H9 (cell line): ENCODE measurements around the gene GGCX. TPM values are rescaled to one million over a fixed set of nuclear protein-coding genes. Genes with fewer than 3 reads are reported as not detected.
A peak's percentile ranks its signal among the peaks of the same experiment; 100 is the strongest.

Source experiments
- DNase-seq: peaks from one replicate; pipeline ENCODE4 v3.0.0-alpha.2; 2017
- H2AFZ ChIP-seq: one replicate; pipeline ENCODE4 v1.6.1; 2013; ENCODE audit warnings: mild to moderate bottlenecking, low read length, control low read depth, moderate library complexity
- H2AK5ac ChIP-seq: 2 replicates; pipeline ENCODE4 v1.6.1; 2013; ENCODE audit warnings: low read length, control low read depth, mixed read lengths; ENCODE audit not compliant: insufficient read length
- H2BK120ac ChIP-seq: one replicate; pipeline ENCODE4 v1.6.1; 2013; ENCODE audit warnings: low read depth, mild to moderate bottlenecking, low read length, control low read depth, inconsistent platforms; ENCODE audit not compliant: poor library complexity, severe bottlenecking
- H2BK12ac ChIP-seq: 2 replicates; pipeline ENCODE4 v1.6.1; 2013; ENCODE audit warnings: low read length, control low read depth, mixed read lengths, low read depth; ENCODE audit not compliant: insufficient read length
- H2BK15ac ChIP-seq: 2 replicates; pipeline ENCODE4 v1.6.1; 2013; ENCODE audit warnings: low read depth, low read length, control low read depth
- H2BK20ac ChIP-seq: one replicate; pipeline ENCODE4 v1.6.1; 2013; ENCODE audit warnings: low read depth, mild to moderate bottlenecking, low read length, control low read depth, inconsistent platforms; ENCODE audit not compliant: poor library complexity, severe bottlenecking
- H2BK5ac ChIP-seq: 2 replicates; pipeline ENCODE4 v1.6.1; 2013; ENCODE audit warnings: low read length, control low read depth, mixed read lengths; ENCODE audit not compliant: insufficient read length
- H3K14ac ChIP-seq: 2 replicates; pipeline ENCODE4 v1.6.1; 2013; ENCODE audit warnings: low read length, control low read depth; ENCODE audit not compliant: insufficient read depth
- H3K18ac ChIP-seq: 2 replicates; pipeline ENCODE4 v1.6.1; 2013; ENCODE audit warnings: low read depth, mild to moderate bottlenecking, mixed read lengths, low read length, control low read depth; ENCODE audit not compliant: insufficient read length
- H3K23ac ChIP-seq: 2 replicates; pipeline ENCODE4 v1.6.1; 2013; ENCODE audit warnings: low read length, control low read depth, mixed read lengths, low read depth; ENCODE audit not compliant: insufficient read length
- H3K23me2 ChIP-seq: 2 replicates; pipeline ENCODE4 v1.6.1; 2013; ENCODE audit warnings: low read depth, mild to moderate bottlenecking, mixed read lengths, low read length, control low read depth; ENCODE audit not compliant: insufficient read length, poor library complexity, severe bottlenecking
- H3K27ac ChIP-seq: 2 replicates; pipeline ENCODE4 v1.5.1; 2013; ENCODE audit warnings: low read length, control low read depth, mixed read lengths, low read depth; ENCODE audit not compliant: insufficient read length
- H3K27me3 ChIP-seq: 2 replicates; pipeline ENCODE4 v1.6.1; 2013; ENCODE audit warnings: low read length, control low read depth, inconsistent platforms; ENCODE audit not compliant: insufficient read depth
- H3K4ac ChIP-seq: 2 replicates; pipeline ENCODE4 v1.6.1; 2013; ENCODE audit warnings: low read depth, mild to moderate bottlenecking, control low read depth, inconsistent platforms, low read length, moderate library complexity
- H3K4me1 ChIP-seq: 2 replicates; pipeline ENCODE4 v1.6.1; 2013; ENCODE audit warnings: low read length, control low read depth, inconsistent platforms; ENCODE audit not compliant: insufficient read depth
- H3K4me2 ChIP-seq: 2 replicates; pipeline ENCODE4 v1.6.1; 2013; ENCODE audit warnings: low read length, control low read depth, mixed read lengths; ENCODE audit not compliant: insufficient read length, insufficient read depth
- H3K56ac ChIP-seq: 2 replicates; pipeline ENCODE4 v1.6.1; 2013; ENCODE audit warnings: low read depth, mild to moderate bottlenecking, mixed read lengths, low read length, control low read depth; ENCODE audit not compliant: insufficient read length
- H3K79me1 ChIP-seq: 2 replicates; pipeline ENCODE4 v1.6.1; 2013; ENCODE audit warnings: low read depth, mild to moderate bottlenecking, moderate library complexity, low read length, control low read depth, inconsistent platforms; ENCODE audit not compliant: insufficient read depth, poor library complexity, severe bottlenecking
- H3K79me2 ChIP-seq: 2 replicates; pipeline ENCODE4 v1.6.1; 2013; ENCODE audit warnings: low read length, control low read depth, inconsistent platforms; ENCODE audit not compliant: insufficient read depth
- H3K9ac ChIP-seq: 2 replicates; pipeline ENCODE4 v1.6.1; 2013; ENCODE audit warnings: low read length, control low read depth, mixed read lengths; ENCODE audit not compliant: insufficient read length; ENCODE audit errors: extremely low read depth
- H3K9me3 ChIP-seq: one replicate; pipeline ENCODE4 v1.6.1; 2013; ENCODE audit warnings: low read depth, low read length, inconsistent platforms; ENCODE audit not compliant: control insufficient read depth
- H3T11ph ChIP-seq: one replicate; pipeline ENCODE4 v1.6.1; 2013; ENCODE audit warnings: mild to moderate bottlenecking, low read length, control low read depth, inconsistent platforms
- H4K20me1 ChIP-seq: one replicate; pipeline ENCODE4 v1.6.1; 2013; ENCODE audit not compliant: control insufficient read depth, insufficient read length, insufficient read depth
- H4K5ac ChIP-seq: 2 replicates; pipeline ENCODE4 v1.6.1; 2013; ENCODE audit warnings: low read depth, mild to moderate bottlenecking, mixed read lengths, low read length, control low read depth; ENCODE audit not compliant: insufficient read length
- H4K8ac ChIP-seq: replicated peaks from 2 replicates; pipeline ENCODE4 v1.6.1; 2013; ENCODE audit warnings: low read length, control low read depth, mixed read lengths, low read depth; ENCODE audit not compliant: insufficient read length
- H4K91ac ChIP-seq: 2 replicates; pipeline ENCODE4 v1.6.1; 2013; ENCODE audit warnings: low read depth, mild to moderate bottlenecking, moderate library complexity, mixed read lengths, low read length, control low read depth; ENCODE audit not compliant: insufficient read length
- H3K27ac Mint-ChIP-seq, 3 experiments: 2 replicates in 2 of 3; 3 replicates in 1 of 3; pipeline ENCODE4 v1.8.0; 2020 to 2021; ENCODE audit warnings: mixed read lengths in 3 of 3, mild to moderate bottlenecking in 1 of 3, moderate library complexity in 1 of 3
- H3K27me3 Mint-ChIP-seq: 2 replicates; pipeline ENCODE4 v1.8.0; 2021; ENCODE audit warnings: low read depth, mild to moderate bottlenecking, moderate library complexity, mixed read lengths
- H3K36me3 Mint-ChIP-seq, 3 experiments: 2 replicates in 2 of 3; 3 replicates in 1 of 3; pipeline ENCODE4 v1.8.0; 2020 to 2021; ENCODE audit warnings: low read depth in 3 of 3, mixed read lengths in 3 of 3; ENCODE audit not compliant: insufficient read depth in 1 of 3
- H3K4me1 Mint-ChIP-seq, 2 experiments: 2 replicates each; pipeline ENCODE4 v1.8.0; 2020; ENCODE audit warnings: mixed read lengths in 2 of 2
- H3K4me3 Mint-ChIP-seq, 2 experiments: 2 replicates in 1 of 2; 3 replicates in 1 of 2; pipeline ENCODE4 v1.8.0; 2020 to 2021; ENCODE audit warnings: mild to moderate bottlenecking in 2 of 2, mixed read lengths in 2 of 2, moderate library complexity in 1 of 2
- H3K9me3 Mint-ChIP-seq, 2 experiments: 2 replicates in 1 of 2; 3 replicates in 1 of 2; pipeline ENCODE4 v1.8.0; 2020; ENCODE audit warnings: mild to moderate bottlenecking in 2 of 2, mixed read lengths in 2 of 2, moderate library complexity in 1 of 2
- WGBS: extraction: QIAGEN DNeasy Blood & Tissue Kit; methylation state at CpG from one replicate; pipeline ENCODE4 v1.1.7; 2013; ENCODE audit warnings: missing lambda C conversion rate, low lambda C conversion rate, mixed read lengths; ENCODE audit not compliant: insufficient read length; ENCODE audit errors: extremely low coverage; 5-methylcytosine and 5-hydroxymethylcytosine counted together
- total RNA-seq: library from RNA; stranded (reverse); gene quantifications from 2 replicates; pipeline ENCODE4 v1.2.1, GENCODE V29; 2021
- TF ChIP-seq, protein P1 (sequence below): fragments of 200-600 bp; sonication (generic); conservative IDR thresholded peaks from 3 replicates; pipeline ENCODE4 v1.8.0; 2021; ENCODE audit warnings: antibody characterized with exemption, mild to moderate bottlenecking

GGCX gene
- total RNA-seq, 1 experiment from 2014 or later, result 32.9 TPM

DNA sequence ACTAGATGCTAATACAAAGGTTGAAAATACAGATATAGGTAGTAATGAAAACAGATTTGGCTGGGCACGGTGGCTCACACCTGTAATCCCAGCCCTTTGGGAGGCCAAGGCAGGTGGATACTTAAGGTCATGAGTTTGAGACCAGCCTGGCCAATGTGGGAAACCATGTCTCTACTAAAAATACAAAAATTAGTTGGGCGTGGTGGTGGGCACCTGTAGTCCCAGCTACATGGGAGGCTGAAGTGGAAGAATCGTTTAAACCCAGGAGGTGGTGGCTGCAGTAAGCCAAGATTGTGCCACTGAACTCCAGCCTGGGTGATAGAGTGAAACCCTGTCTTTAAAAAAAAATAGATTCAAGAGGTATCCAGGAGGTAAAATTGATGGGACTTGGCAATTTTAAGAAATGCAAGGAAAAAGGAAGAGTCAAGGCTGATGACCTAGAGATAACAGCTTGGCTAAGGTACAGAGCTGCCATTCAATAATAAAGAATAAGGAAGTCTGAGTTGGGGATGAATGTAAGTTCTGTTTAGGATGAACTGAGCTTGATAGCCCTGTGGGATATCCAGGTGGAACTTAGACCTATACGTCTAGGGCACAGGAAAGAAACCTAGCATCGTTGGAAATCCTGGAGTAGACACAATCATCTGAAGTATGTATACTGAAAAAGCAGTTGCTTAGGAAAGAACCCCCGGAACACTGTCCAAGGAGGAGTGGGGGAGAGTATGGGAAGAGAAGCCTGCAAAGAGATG is 13.3 kb downstream of the GGCX start:
- no peak overlapping the region for H3K27ac ChIP-seq
- peaks cover 6 to 17% of the 10 kb centered on the region in 2 experiments for H3K4me1 Mint-ChIP-seq
- peaks cover 23 to 73% (median 57%) of the 10 kb centered on the region in 3 experiments; a peak in 6 of 7 replicates for H3K36me3 Mint-ChIP-seq

More for the DNA sequence above, 13.3 kb downstream of the GGCX start:
- Histone ChIP-seq H3K79me2 (no peaks in the 10 kb centered on the region), H3K4me2 (no peak overlapping the region), H2AFZ (no peak overlapping the region), H2BK5ac (no peak overlapping the region), H3K23ac (no peak overlapping the region), H3T11ph (no peak overlapping the region), H2BK12ac (no peak overlapping the region), H4K5ac (no peak overlapping the region), H3K9me3 (no peaks in the 10 kb centered on the region), H3K4ac (no peak overlapping the region), H2BK15ac (no peak overlapping the region), H3K23me2 (no peaks in the 10 kb centered on the region), H3K79me1 (no peaks in the 10 kb centered on the region), H3K9ac (no peak overlapping the region), H3K18ac (no peak overlapping the region), H3K14ac (no peak overlapping the region), H3K56ac (no peak overlapping the region), H3K27me3 (no peaks in the 10 kb centered on the region), H4K91ac (no peak overlapping the region), H2BK120ac (no peak overlapping the region), H2BK20ac (no peak overlapping the region), H2AK5ac (no peak overlapping the region), H3K4me1 (no peaks in the 10 kb centered on the region), H4K20me1 (no peaks in the 10 kb centered on the region), H4K8ac (no peak overlapping the region)
- Mint-ChIP-seq H3K4me3 (no peak overlapping the region), H3K27ac (peak overlapping the region in 2 of 3 experiments; percentile 49 to 80; a peak in 2 of 7 replicates), H3K9me3 (no peaks in the 10 kb centered on the region), H3K27me3 (no peaks in the 10 kb centered on the region; the same call in 1 of the 2 replicates)
- TF ChIP-seq, protein P1, sequence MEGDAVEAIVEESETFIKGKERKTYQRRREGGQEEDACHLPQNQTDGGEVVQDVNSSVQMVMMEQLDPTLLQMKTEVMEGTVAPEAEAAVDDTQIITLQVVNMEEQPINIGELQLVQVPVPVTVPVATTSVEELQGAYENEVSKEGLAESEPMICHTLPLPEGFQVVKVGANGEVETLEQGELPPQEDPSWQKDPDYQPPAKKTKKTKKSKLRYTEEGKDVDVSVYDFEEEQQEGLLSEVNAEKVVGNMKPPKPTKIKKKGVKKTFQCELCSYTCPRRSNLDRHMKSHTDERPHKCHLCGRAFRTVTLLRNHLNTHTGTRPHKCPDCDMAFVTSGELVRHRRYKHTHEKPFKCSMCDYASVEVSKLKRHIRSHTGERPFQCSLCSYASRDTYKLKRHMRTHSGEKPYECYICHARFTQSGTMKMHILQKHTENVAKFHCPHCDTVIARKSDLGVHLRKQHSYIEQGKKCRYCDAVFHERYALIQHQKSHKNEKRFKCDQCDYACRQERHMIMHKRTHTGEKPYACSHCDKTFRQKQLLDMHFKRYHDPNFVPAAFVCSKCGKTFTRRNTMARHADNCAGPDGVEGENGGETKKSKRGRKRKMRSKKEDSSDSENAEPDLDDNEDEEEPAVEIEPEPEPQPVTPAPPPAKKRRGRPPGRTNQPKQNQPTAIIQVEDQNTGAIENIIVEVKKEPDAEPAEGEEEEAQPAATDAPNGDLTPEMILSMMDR, result no peak
- WGBS, result no CpG with 5 or more reads among the region's 6 CpGs
- DNase-seq, result no peak
